GM08714 (cell line): Measurements from ENCODE around the gene PABPN1.

Experiments
- H3K4me3 ChIP-seq: fragments of 200-500 bp; sonication (Bioruptor generic); 2 replicates; pipeline ENCODE4 v1.5.1; 2014; ENCODE audit warnings: mild to moderate bottlenecking, low read length, inconsistent platforms
- ZNF274 ChIP-seq: IDR thresholded peaks from 2 replicates; pipeline ENCODE4 v1.6.1; 2012; ENCODE audit warnings: mild to moderate bottlenecking, low read depth, low read length

Gene PABPN1

DNA sequence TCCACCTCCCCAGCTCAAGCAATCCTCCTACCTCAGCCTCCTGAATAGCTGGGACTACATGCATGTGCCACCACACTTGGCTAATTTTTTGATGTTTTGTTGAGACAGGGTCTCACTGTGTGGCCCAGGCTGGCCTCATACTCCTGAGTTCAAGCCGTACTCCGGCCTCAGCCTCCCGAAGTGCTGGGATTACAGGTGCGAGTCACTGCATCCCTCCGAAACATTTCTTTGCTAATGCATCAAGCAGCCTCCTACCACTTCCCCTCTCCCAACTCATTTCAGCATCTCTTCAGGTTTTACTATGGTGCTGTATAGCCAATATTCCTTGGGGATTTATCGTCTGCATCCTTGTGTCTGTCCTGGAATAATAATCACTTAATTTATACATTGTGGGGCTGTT, 33.7 kb downstream of the PABPN1 start:
- no peak for TF ChIP-seq ZNF274
- H3K4me3 ChIP-seq: no peak overlapping the region

DNA sequence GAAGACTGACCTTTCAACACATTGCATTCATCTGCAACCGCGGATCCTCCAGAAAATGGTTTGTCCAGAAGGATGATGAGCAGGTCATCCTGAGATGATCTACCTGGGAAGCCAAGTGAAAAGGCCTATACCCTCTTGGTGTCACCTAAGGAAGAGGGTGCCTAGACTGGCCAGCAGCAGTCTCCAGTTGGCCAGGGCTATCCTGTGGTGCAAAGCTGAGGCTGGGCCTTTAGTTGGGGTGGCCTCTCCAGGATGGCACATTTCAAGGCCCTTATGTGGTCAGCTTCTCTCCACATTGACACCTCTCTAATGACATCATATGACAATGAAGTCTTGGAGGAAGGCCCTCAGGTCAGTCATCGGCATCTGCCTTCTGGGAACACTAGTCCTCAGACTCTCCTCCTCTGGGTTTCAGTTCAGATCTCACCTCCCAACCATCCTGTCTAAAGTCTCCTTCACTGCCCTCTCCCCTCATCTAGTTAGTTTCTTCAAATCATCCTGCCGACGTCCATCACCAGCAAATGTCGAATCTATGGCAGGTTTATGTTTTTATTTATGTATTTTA, 34.7 kb downstream of the PABPN1 start:
- TF ChIP-seq ZNF274: no peak
- no peak overlapping the region for H3K4me3 ChIP-seq

DNA sequence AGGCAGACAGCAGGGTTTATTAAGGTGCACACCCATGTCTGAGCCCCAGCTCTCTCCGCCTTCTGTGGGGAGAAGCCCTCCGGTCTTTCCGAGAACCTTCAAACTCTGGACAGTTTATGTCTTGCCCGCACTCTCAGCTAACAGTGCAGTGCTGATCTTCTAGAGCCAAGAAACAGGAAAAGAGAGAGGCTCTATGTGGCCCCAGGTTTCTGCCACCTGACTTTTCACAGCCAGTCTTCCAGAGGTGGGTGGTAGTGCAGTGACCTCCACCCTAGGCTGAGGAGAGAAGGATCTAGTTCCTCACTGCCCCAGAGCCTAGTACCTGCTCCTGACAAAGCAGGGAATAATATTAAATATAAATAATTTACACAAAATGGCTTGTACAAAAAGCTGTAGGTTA, 35.4 kb downstream of the PABPN1 start:
- TF ChIP-seq ZNF274: no peak
- H3K4me3 ChIP-seq: no peak overlapping the region

DNA sequence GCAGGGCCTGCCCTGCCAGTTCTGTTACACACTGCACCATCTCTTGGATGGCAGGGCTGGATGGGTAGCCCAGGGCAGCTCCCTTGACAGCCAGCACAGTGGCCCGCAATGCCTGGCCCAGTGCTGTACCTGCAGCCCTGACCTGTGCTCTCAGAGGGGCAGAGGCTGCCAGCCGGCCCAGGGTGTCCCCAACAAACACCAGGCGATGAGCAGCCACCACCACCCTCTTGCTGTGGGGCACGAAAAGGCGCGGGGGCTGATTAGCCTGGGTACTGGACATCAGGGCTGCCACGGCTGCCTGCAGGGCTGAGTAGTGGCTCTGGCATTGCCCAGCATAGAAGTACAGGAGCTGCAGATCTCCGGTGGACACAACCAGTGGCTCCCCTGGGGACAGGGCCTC, 36.0 kb downstream of the PABPN1 start:
- H3K4me3 ChIP-seq: no peak overlapping the region
- no peak for TF ChIP-seq ZNF274

DNA sequence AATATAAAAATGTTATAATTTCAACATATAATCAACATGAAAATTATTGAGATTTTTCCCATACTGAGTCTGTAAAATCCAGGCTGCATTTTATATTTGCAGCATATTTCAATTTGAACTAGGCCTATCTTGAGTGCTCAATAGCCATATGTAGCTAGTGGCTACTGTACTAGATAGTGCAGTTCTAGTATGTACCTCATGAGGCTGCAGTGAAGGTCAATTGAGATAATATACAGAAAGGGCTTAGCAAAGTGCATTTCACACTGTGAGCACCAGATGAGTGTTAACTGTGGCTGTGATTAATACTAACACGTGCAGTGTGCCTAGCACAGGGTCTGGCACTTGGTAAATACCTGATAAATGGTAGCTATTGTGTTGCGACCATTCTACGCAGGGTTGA, 36.8 kb downstream of the PABPN1 start:
- H3K4me3 ChIP-seq: no peak overlapping the region
- no peak for TF ChIP-seq ZNF274

DNA sequence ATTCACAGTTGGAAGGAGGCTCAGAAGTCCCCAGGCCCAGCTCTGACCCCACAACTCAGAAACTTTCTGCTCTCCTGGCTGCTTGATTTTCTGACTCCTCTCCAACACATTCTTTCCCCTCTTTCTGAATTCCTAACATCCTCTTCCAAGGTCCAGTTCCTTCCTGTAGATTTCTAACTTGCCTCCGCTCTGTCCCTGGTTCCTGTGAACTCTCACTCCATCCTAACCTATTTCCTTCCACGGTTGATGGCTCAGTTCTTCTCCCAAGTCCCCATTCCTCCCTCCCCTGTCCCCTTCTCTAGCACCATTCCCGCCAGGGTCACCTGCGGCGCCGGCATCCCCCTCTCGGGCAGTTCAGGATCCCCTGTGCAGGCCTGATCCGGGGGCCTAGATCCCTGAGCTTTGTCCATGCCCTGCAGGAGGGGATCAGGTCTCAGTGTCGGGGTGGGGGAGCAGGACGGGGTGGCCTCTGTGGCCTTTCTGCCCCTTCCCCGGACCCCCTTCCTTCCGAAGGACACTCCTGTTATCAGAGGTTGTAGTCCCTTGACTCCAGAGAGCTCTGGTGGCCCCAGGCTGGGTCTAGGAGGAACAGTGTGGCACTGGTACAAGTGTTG, 37.4 kb downstream of the PABPN1 start:
- no peak overlapping the region for H3K4me3 ChIP-seq
- no peak for TF ChIP-seq ZNF274

DNA sequence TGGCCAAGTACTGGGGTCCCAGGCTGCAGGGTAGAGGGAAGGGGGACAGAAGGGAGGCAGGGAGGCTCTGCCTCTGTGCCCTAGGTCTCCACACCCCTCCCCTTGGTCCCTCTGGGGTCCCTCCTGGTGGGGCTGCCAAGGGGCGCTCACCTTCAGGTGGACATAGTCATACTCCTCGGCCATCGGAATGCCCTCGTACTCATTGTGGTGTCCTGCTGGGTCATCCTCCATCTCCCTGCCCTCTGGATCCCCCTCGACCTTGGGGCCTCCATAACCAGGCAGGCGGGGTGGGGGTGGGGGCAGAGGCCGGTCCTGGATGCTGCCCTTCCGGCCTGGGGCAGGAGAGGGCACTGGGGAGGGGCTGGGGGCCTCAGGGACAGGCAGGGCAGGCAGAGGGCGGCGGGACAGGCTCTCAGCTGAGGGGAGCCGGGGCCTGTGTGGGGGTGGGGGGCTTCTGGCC, 37.9 kb downstream of the PABPN1 start:
- H3K4me3 ChIP-seq: no peak overlapping the region
- TF ChIP-seq ZNF274: no peak

DNA sequence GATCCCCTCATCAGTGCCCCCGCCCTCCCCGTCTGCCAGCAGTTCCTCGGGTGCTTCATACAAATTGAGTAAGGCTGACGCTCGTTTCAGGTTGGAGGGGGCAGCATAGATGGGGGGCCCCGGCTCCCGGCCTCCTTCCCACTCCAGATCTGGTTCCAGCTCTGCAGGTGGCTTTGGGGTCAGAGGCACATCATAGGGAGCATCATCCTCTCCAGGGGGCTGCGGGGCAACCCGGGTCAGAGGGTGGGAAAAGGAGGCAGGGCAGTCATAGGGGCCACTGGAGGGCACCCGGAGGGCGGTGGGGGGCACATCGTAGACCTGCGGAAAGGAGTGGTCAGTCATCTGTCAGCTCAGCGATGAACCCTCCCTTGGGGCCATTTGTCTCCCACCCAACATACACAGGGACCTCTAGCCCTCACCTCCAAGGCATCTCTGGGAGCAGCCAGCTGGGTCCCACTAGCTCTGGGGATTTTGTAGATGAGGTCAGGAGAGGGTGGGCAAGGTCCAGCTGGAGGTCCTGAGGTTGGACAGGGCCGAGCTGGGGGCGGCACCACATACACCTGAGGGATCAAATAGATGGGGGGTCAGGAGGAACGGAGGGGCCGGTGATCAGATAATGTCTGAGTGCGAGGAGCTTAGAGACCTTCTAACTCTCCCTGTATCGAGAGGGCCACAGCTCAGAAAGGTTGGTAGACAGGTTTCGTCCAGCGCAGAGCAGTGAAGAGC, 38.6 kb downstream of the PABPN1 start:
- H3K4me3 ChIP-seq: no peak overlapping the region

DNA sequence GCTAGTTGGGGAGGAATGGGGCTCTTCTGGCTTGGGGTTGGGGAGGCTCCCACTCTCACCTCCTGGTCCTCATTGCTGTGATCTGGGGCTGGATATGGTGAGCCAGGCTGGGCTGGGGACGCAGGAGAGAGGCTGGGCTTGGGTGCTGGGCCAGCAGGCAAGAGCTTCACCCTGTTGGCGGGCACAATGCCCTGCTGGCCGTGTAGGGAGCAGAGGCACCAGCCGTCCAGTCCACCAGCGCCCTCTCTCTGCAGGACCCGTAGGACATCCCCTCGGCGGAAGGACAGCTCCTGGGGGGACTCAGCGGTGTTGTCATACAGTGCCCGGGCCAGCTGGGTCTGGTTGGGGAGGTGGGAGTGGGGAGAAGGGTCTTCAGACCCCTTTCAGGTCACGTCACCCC, 39.2 kb downstream of the PABPN1 start:
- TF ChIP-seq ZNF274: no peak
- no peak overlapping the region for H3K4me3 ChIP-seq

More for the DNA sequence above, 38.6 kb downstream of the PABPN1 start:
- no peak for TF ChIP-seq ZNF274

DNA sequence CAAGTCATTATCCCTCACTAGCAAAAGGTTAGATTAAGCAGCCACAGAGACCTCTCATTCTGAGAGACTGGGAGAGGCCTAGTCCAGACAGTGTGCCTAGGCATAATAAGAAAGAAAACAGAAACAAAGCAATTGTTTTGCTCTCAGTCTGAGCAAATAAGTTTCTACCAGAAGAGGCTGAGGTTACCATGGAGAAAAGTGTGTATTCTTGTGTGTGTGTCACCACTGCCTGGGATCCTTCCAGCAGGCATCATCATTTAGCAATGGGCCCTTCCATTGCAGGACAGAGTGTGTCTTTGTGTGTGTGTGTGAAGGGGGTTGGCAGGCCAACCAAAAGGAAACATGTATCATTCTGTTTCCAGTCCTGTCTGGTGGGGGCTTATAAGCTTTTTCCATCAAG, 40.1 kb downstream of the PABPN1 start:
- no peak overlapping the region for H3K4me3 ChIP-seq
- TF ChIP-seq ZNF274: no peak

DNA sequence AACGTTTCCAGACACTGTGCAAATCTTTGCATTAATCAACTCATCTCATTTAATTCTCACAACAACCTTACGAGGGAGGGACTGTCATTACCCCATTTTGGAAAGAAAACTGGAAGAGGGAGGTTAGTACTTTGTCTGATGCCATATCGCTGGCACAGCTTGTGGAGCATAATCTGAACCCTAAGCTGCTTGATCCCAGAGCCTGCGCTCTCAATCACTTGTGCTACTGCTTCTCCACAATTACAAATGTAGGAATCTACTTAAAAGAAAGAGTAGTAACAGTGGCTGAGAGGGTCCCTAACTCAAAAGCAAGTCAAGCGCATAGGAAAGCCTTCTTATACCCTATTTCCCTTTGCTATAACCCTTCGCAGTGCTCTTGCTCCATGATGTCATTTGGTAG, 40.5 kb downstream of the PABPN1 start:
- H3K4me3 ChIP-seq: no peak overlapping the region
- TF ChIP-seq ZNF274: no peak

DNA sequence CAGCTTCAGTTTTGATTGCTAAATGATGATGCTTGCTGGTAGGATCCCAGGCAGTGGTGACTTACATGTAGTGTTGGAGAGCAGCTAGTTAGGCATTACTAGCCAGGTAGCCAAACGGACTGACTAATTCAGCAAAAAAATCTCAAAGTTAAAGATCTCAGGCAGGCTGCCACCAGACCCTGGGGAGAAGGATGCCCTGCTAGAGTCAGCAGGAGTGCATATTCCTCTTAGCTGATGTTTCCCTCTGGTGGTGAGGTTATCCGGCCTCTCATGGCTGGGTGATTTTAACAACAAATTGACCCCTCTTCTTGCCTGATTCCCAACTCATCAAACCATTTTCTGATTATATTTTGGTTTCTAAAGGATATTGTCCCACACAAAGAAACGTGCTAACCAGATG, 40.9 kb downstream of the PABPN1 start:
- no peak overlapping the region for H3K4me3 ChIP-seq
- TF ChIP-seq ZNF274: no peak

DNA sequence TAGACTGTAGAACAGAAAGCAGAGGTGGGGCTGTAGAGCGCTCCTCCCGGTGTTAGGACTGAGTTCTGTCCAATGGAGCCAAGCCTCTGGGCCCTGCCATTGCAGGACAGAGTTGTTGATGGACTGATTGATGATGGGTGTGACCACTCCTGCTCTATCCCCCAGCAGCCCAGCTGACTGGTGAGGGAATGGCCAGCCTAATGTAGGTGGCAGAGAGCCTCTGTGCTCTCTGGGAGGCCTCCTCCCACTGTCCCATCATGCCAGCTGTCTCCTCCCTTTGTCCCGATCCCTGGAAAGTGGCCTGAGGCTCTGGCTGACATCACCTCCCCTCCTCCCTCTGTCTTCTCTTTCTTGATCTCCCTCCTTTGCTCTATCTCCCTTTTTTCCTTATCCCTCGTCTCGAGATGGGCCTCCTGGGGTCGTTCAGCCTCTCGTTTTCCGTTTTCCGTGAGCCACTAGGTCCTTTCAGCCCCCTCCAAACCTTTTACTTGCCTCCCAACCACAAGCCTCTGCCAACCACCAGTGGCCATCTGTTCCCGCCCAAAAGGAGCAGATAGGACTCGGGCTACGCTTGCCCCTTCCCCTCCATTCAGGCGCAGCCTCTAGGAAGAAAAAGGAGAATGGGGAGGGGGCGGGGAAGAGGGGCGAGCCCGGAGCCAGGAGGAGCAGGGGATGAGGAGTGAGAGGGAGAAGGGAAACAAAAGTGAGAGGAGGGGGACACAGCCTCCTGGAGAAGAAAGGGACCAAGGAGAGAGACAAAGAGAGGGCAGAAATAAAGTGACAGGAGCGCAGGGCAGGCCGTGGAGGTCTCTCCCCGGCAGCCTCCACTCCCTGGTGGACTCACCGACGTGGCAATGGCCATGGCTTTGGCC, 43.1 kb downstream of the PABPN1 start:
- TF ChIP-seq ZNF274: no peak
- H3K4me3 ChIP-seq: no peak overlapping the region

DNA sequence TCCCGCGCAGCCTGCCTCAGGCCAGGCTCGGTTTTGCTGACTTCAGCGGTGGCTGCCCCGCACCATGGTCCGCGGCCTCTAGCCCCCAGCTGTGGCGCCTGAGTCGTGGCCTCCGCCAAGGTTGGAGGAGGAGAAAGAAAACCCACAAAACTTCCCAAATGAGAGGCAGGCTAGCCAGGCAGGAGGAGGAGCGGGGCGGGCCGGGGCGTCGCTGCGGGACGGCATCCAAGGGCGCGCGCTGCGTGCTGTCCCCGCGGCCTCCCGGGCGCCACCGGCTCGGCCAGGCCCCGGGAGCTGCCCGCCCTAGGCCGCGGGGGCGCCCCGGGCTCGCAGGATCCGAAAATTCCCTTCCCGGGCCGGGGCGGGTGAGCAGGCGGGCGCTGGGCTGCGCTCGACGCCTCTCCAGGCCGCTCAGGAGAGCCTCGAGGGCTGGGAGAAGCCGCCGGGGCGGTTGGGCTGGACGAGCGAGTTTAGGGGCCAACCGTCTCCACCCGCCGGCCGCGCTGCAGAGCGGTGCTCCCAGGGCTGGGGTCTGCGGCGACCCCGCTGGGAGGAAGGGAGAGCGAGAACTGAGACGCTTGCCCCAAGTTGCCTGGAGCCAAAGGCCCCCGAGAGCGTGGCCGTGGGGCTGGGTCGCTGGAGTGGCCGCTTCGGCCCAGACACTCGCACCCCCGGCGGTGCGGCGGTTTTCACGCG, 43.9 kb downstream of the PABPN1 start, which contains the start of gene EFS:
TSS of gene EFS (minus strand) at position 137 of the 696 bp plus-strand sequence. CDS start 147 bp downstream, outside the sequence.
- no peak for TF ChIP-seq ZNF274
- H3K4me3 ChIP-seq: no peak within 1 kb of the TSS
